CD14-positive monocyte (primary cell): Measurements from ENCODE around the gene MYO1G. TPM values are rescaled to one million over a fixed set of nuclear protein-coding genes. Genes with fewer than 3 reads are reported as not detected.
A peak's percentile ranks its signal among the peaks of the same experiment; 100 is the strongest.

Source experiments
- DNase-seq, 3 donors: peaks; one replicate each; pipeline ENCODE4 v3.0.0-alpha.2; 2011 to 2022
- H2AFZ ChIP-seq: 2 replicates; pipeline ENCODE4 v1.6.0; 2012; ENCODE audit warnings: mild to moderate bottlenecking, low read depth, low read length, inconsistent platforms; ENCODE audit not compliant: insufficient read depth, poor library complexity, severe bottlenecking
- H3K27ac ChIP-seq, 2 donors: 1 replicate in 1 of 2; 2 replicates in 1 of 2; pipeline ENCODE4 v1.5.1; 2012 to 2013; ENCODE audit warnings: low read length in 2 of 2, control low read depth in 1 of 2, inconsistent platforms in 1 of 2, low read depth in 1 of 2, mild to moderate bottlenecking in 1 of 2
- H3K27me3 ChIP-seq, 2 donors: one replicate each; pipeline versions ENCODE4 v1.6.0 to v1.6.1; 2011 to 2013; ENCODE audit warnings: low read length in 2 of 2; ENCODE audit not compliant: control insufficient read depth in 2 of 2, insufficient read depth in 2 of 2
- H3K36me3 ChIP-seq, 2 donors: replicated peaks in 1 of 2; 1 replicate in 1 of 2; 2 replicates in 1 of 2; pipeline versions ENCODE4 v1.5.1 to v1.6.1; 2012 to 2013; ENCODE audit warnings: low read length in 2 of 2, control low read depth in 1 of 2, inconsistent platforms in 1 of 2, mild to moderate bottlenecking in 1 of 2; ENCODE audit not compliant: insufficient read depth in 2 of 2, control insufficient read depth in 1 of 2
- H3K4me1 ChIP-seq, 2 donors: 1 replicate in 1 of 2; 2 replicates in 1 of 2; pipeline versions ENCODE4 v1.5.1 to v1.6.1; 2012 to 2013; ENCODE audit warnings: low read length in 2 of 2, control low read depth in 1 of 2, inconsistent platforms in 1 of 2, mild to moderate bottlenecking in 1 of 2, moderate library complexity in 1 of 2; ENCODE audit not compliant: insufficient read depth in 2 of 2, control insufficient read depth in 1 of 2
- H3K4me2 ChIP-seq: replicated peaks from 2 replicates; pipeline ENCODE3; 2012; ENCODE audit warnings: low read length, moderate library complexity, mild to moderate bottlenecking; ENCODE audit not compliant: poor library complexity, severe bottlenecking; ENCODE audit errors: extremely low read depth
- H3K4me3 ChIP-seq, 3 experiments: fragments of 200-600 bp in 1 of 3; sonication (generic) in 1 of 3; replicated peaks in 1 of 3; 1 replicate in 2 of 3; 2 replicates in 1 of 3; pipeline ENCODE4 v1.5.1; 2011 to 2013; ENCODE audit warnings: low read length in 3 of 3, mild to moderate bottlenecking in 3 of 3, control low read depth in 2 of 3, low read depth in 2 of 3, inconsistent platforms in 1 of 3, moderate library complexity in 1 of 3
- H3K79me2 ChIP-seq: 2 replicates; pipeline ENCODE4 v1.6.0; 2012; ENCODE audit warnings: mild to moderate bottlenecking, control low read depth, inconsistent platforms, low read length, moderate library complexity; ENCODE audit not compliant: insufficient read depth
- H3K9ac ChIP-seq: 2 replicates; pipeline ENCODE4 v1.6.0; 2017; ENCODE audit warnings: low read length, mild to moderate bottlenecking; ENCODE audit not compliant: insufficient read depth, poor library complexity, severe bottlenecking
- H3K9me3 ChIP-seq, 2 donors: replicated peaks in 1 of 2; 1 replicate in 1 of 2; 2 replicates in 1 of 2; pipeline versions ENCODE4 v1.5.1 to v1.6.1; 2012 to 2013; ENCODE audit warnings: low read length in 2 of 2, control low read depth in 1 of 2; ENCODE audit not compliant: control insufficient read depth in 1 of 2, insufficient read depth in 1 of 2
- H4K20me1 ChIP-seq: 2 replicates; pipeline ENCODE4 v1.6.0; 2012; ENCODE audit warnings: mild to moderate bottlenecking, low read length, control low read depth, moderate library complexity; ENCODE audit not compliant: insufficient read depth
- H3K27ac Mint-ChIP-seq, 7 donors: one replicate each; pipeline ENCODE4 v1.8.0; 2020; ENCODE audit warnings: mild to moderate bottlenecking in 7 of 7, mixed read lengths in 7 of 7, moderate library complexity in 6 of 7, inconsistent platforms in 2 of 7
- H3K27me3 Mint-ChIP-seq, 3 donors: one replicate each; pipeline ENCODE4 v1.8.0; 2021 to 2022; ENCODE audit warnings: low read depth in 3 of 3, mild to moderate bottlenecking in 3 of 3, mixed read lengths in 3 of 3, moderate library complexity in 3 of 3, inconsistent platforms in 1 of 3
- H3K36me3 Mint-ChIP-seq, 2 donors: one replicate each; pipeline ENCODE4 v1.8.0; 2020; ENCODE audit warnings: mixed read lengths in 2 of 2, inconsistent platforms in 1 of 2, mild to moderate bottlenecking in 1 of 2
- H3K4me1 Mint-ChIP-seq: one replicate; pipeline ENCODE4 v1.8.0; 2020; ENCODE audit warnings: mild to moderate bottlenecking, mixed read lengths
- H3K4me3 Mint-ChIP-seq, 2 donors: one replicate each; pipeline ENCODE4 v1.8.0; 2020; ENCODE audit warnings: mild to moderate bottlenecking in 2 of 2, mixed read lengths in 2 of 2, moderate library complexity in 1 of 2
- H3K9me3 Mint-ChIP-seq, 7 donors: one replicate each; pipeline ENCODE4 v1.8.0; 2020 to 2022; ENCODE audit warnings: mixed read lengths in 7 of 7, mild to moderate bottlenecking in 6 of 7, moderate library complexity in 6 of 7, inconsistent platforms in 2 of 7
- CTCF ChIP-seq: fragments of 200-600 bp; IDR thresholded peaks from one replicate; pipeline ENCODE4 v1.8.0; 2022; ENCODE audit warnings: antibody characterized with exemption, mild to moderate bottlenecking
- WGBS: methylation state at CpG from one replicate; pipeline ENCODE4 v1.1.5; 2013; ENCODE audit warnings: missing lambda C conversion rate; ENCODE audit not compliant: insufficient coverage; 5-methylcytosine and 5-hydroxymethylcytosine counted together
- intact Hi-C, 2 donors: fragments of 100-400 bp; cut with micrococcal nuclease; formaldehyde crosslinking; loops; one replicate each; pipeline versions ENCODE4 v1.15.0 to v1.15.1; 2023
- polyA plus RNA-seq, 3 donors: library from polyadenylated mRNA; depleted of rRNA in 1 of 3; unstranded in 2 of 3; stranded (reverse) in 1 of 3; fragments of 300-500 nt in 2 of 3; fragments of >200 nt in 1 of 3; fragmentation: Illumina TruSeq in 2 of 3; gene quantifications; 1 replicate in 2 of 3; 2 replicates in 1 of 3; pipeline ENCODE4 v1.2.3, GENCODE V29; 2012 to 2021

Gene MYO1G
- polyA plus RNA-seq, 3 donors = 119 to 314 (median 135) TPM

GRCh38 chr7:44967571-44968446, 11.0 kb downstream of the MYO1G start:
- H3K4me1 ChIP-seq = no peaks in the 10 kb centered on the region
- no peak overlapping the region for H3K4me2 ChIP-seq
- peaks cover 23% of the 10 kb centered on the region for H3K79me2 ChIP-seq
- H3K27me3 ChIP-seq = no peaks in the 10 kb centered on the region
- H3K9ac ChIP-seq = no peak overlapping the region
- H3K27ac ChIP-seq = no peak overlapping the region
- Mint-ChIP-seq H3K27ac (peak overlapping the region in 4 of 7 donors; percentile 27 to 76 (median 34)), H3K36me3 (peaks cover 84 to 97% of the 10 kb centered on the region in 2 donors), H3K4me3 (no peak overlapping the region), H3K9me3 (peaks cover 0 to 2% (median 0%) of the 10 kb centered on the region in 7 donors), H3K4me1 (peaks cover 1% of the 10 kb centered on the region), H3K27me3 (peaks cover 0 to 2% (median 0%) of the 10 kb centered on the region in 3 donors)
- no peak overlapping the region for H2AFZ ChIP-seq
- whole genome bisulfite sequencing = 96% methylated on average over 18 of the region's 18 CpGs
- TF ChIP-seq CTCF = no peak
- DNase-seq = no peak
- H3K9me3 ChIP-seq = peaks cover 0 to 5% of the 10 kb centered on the region in 2 donors
- peaks cover 100% of the 10 kb centered on the region for H4K20me1 ChIP-seq
- H3K4me3 ChIP-seq = no peak overlapping the region
- H3K36me3 ChIP-seq = peaks cover 95 to 100% of the 10 kb centered on the region in 2 donors
- intact Hi-C loops = no loop called here

GRCh38 chr7:44966731-44967538, 11.9 kb downstream of the MYO1G start:
- Histone ChIP-seq H3K4me2 (no peak overlapping the region), H3K9ac (no peak overlapping the region), H3K9me3 (peaks cover 0 to 5% of the 10 kb centered on the region in 2 donors), H2AFZ (no peak overlapping the region), H4K20me1 (peaks cover 100% of the 10 kb centered on the region), H3K4me3 (no peak overlapping the region), H3K4me1 (no peaks in the 10 kb centered on the region), H3K36me3 (peaks cover 91 to 100% of the 10 kb centered on the region in 2 donors), H3K27ac (no peak overlapping the region), H3K79me2 (peaks cover 15% of the 10 kb centered on the region), H3K27me3 (no peaks in the 10 kb centered on the region)
- no peak for DNase-seq
- TF ChIP-seq CTCF = no peak
- H3K27ac Mint-ChIP-seq = peak overlapping the region in 4 of 7 donors; percentile 21 to 61 (median 34)
- peaks cover 77 to 88% of the 10 kb centered on the region in 2 donors for H3K36me3 Mint-ChIP-seq
- H3K4me3 Mint-ChIP-seq = no peak overlapping the region
- WGBS = 97% methylated on average over 5 of the region's 9 CpGs
- peaks cover 0 to 2% (median 0%) of the 10 kb centered on the region in 7 donors for H3K9me3 Mint-ChIP-seq
- H3K27me3 Mint-ChIP-seq = peaks cover 0 to 2% (median 0%) of the 10 kb centered on the region in 3 donors
- intact Hi-C loops = no loop called here
- H3K4me1 Mint-ChIP-seq = peaks cover 1% of the 10 kb centered on the region
